TTC549 (cell line): ENCODE measurements around the gene TSKS.

ENCODE experiments used
- FAIRE-seq: peaks from 2 replicates; lab custom pipeline; 2012; peaks lifted over from hg19 to GRCh38; lab: Jason Lieb, UNC

TSKS gene

GRCh38 chr19:49763230-49763629 is at the start of gene TSKS:
TSKS (minus strand) TSS chr19:49763306; CDS start chr19:49763247, 59 bp downstream.
- no peak for FAIRE-seq

GRCh38 chr19:49812452-49812996 is 49.4 kb upstream of the TSKS start:
- FAIRE-seq: no peak

GRCh38 chr19:49811328-49811727 is 48.2 kb upstream of the TSKS start:
- no peak for FAIRE-seq

- FAIRE-seq: no peak
Observed at GRCh38 chr19:49809941-49810389, 46.9 kb upstream of the TSKS start.

GRCh38 chr19:49809160-49809940 is 46.2 kb upstream of the TSKS start:
- FAIRE-seq: no peak

- FAIRE-seq: no peak
Observed at GRCh38 chr19:49808711-49809159, 45.6 kb upstream of the TSKS start.

- FAIRE-seq: no peak
Observed at GRCh38 chr19:49807904-49808675, 45.0 kb upstream of the TSKS start.

- no peak for FAIRE-seq
Observed at GRCh38 chr19:49807058-49807903, 44.2 kb upstream of the TSKS start.

- no peak for FAIRE-seq
Observed at GRCh38 chr19:49806620-49806959, 43.5 kb upstream of the TSKS start.

GRCh38 chr19:49805822-49806619 is 42.9 kb upstream of the TSKS start:
- no peak for FAIRE-seq

- no peak for FAIRE-seq
Observed at GRCh38 chr19:49803529-49803856, 40.4 kb upstream of the TSKS start.

- FAIRE-seq: no peak
Observed at GRCh38 chr19:49802836-49803528, 39.9 kb upstream of the TSKS start.

GRCh38 chr19:49801966-49802661 is 39.0 kb upstream of the TSKS start:
- no peak for FAIRE-seq

GRCh38 chr19:49801401-49801888 is 38.3 kb upstream of the TSKS start:
- FAIRE-seq: no peak

GRCh38 chr19:49800771-49801170 is 37.7 kb upstream of the TSKS start:
- FAIRE-seq: no peak

- no peak for FAIRE-seq
Observed at GRCh38 chr19:49799798-49800376, 36.8 kb upstream of the TSKS start.

GRCh38 chr19:49799271-49799797 is 36.2 kb upstream of the TSKS start:
- no peak for FAIRE-seq

- FAIRE-seq: no peak
Observed at GRCh38 chr19:49798574-49798973, 35.5 kb upstream of the TSKS start.

- no peak for FAIRE-seq
Observed at GRCh38 chr19:49795615-49796014, 32.5 kb upstream of the TSKS start.

- no peak for FAIRE-seq
Observed at GRCh38 chr19:49793561-49793840, 30.4 kb upstream of the TSKS start.
